Osteoblast (primary cell): ENCODE data around the gene KNL1. TPM values are rescaled to one million over a fixed set of nuclear protein-coding genes. Genes with fewer than 3 reads are reported as not detected.
A peak's percentile ranks its signal among the peaks of the same experiment; 100 is the strongest.

ENCODE experiments used
- DNase-seq: peaks from one replicate; pipeline ENCODE4 v3.0.0; 2011; ENCODE audit warnings: low spot score, mixed read lengths; ENCODE audit not compliant: insufficient read length; ENCODE audit errors: missing footprints
- H2AFZ ChIP-seq: 2 replicates; pipeline ENCODE4 v1.6.0; 2011; ENCODE audit warnings: mild to moderate bottlenecking, low read length
- H3K27ac ChIP-seq: 2 replicates; pipeline ENCODE4 v1.5.1; 2011; ENCODE audit warnings: mild to moderate bottlenecking, low read depth, low read length, moderate library complexity
- H3K27me3 ChIP-seq: 2 replicates; pipeline ENCODE4 v1.6.0; 2012; ENCODE audit warnings: mild to moderate bottlenecking, control low read depth, inconsistent platforms, low read length, moderate library complexity; ENCODE audit not compliant: insufficient read depth
- H3K36me3 ChIP-seq: 2 replicates; pipeline ENCODE4 v1.5.1; 2011; ENCODE audit warnings: mild to moderate bottlenecking, low read length, control low read depth, moderate library complexity; ENCODE audit not compliant: insufficient read depth
- H3K4me1 ChIP-seq: 2 replicates; pipeline ENCODE4 v1.5.1; 2011; ENCODE audit warnings: mild to moderate bottlenecking, low read length, control low read depth, moderate library complexity; ENCODE audit not compliant: insufficient read depth
- H3K4me2 ChIP-seq: 2 replicates; pipeline ENCODE4 v1.6.0; 2011; ENCODE audit warnings: mild to moderate bottlenecking, low read length; ENCODE audit not compliant: insufficient read depth
- H3K4me3 ChIP-seq: fragments of 200-600 bp; sonication (generic); 3 replicates; pipeline ENCODE4 v1.5.1; 2012; ENCODE audit warnings: mild to moderate bottlenecking, low read length, inconsistent platforms; ENCODE audit not compliant: insufficient read depth
- H3K79me2 ChIP-seq: 2 replicates; pipeline ENCODE4 v1.6.0; 2012; ENCODE audit warnings: mild to moderate bottlenecking, low read length, control low read depth, inconsistent platforms; ENCODE audit not compliant: insufficient read depth
- H3K9me3 ChIP-seq: 2 replicates; pipeline ENCODE4 v1.5.1; 2011; ENCODE audit warnings: low read depth, low read length, control low read depth
- H4K20me1 ChIP-seq: 2 replicates; pipeline ENCODE4 v1.6.0; 2012; ENCODE audit warnings: mild to moderate bottlenecking, low read length, control low read depth; ENCODE audit not compliant: insufficient read depth
- total RNA-seq: library from RNA; depleted of rRNA; stranded (reverse); fragments of >200 nt; gene quantifications from 2 replicates; pipeline ENCODE4 v1.2.3, GENCODE V29; 2012
- TF ChIP-seq, protein P1 (sequence below): IDR thresholded peaks from 2 replicates; pipeline ENCODE4 v1.5.1; 2011; ENCODE audit warnings: mild to moderate bottlenecking, low read depth, low read length, moderate library complexity; ENCODE audit errors: extremely low read depth

The KNL1 gene
- total RNA-seq, 1 donor = 3.6 TPM

- no peak overlapping the region for H2AFZ ChIP-seq
- no peaks in the 10 kb centered on the region for H4K20me1 ChIP-seq
- no peaks in the 10 kb centered on the region for H3K79me2 ChIP-seq
- no peaks in the 10 kb centered on the region for H3K4me1 ChIP-seq
- no peak for DNase-seq
- TF ChIP-seq, protein P1, sequence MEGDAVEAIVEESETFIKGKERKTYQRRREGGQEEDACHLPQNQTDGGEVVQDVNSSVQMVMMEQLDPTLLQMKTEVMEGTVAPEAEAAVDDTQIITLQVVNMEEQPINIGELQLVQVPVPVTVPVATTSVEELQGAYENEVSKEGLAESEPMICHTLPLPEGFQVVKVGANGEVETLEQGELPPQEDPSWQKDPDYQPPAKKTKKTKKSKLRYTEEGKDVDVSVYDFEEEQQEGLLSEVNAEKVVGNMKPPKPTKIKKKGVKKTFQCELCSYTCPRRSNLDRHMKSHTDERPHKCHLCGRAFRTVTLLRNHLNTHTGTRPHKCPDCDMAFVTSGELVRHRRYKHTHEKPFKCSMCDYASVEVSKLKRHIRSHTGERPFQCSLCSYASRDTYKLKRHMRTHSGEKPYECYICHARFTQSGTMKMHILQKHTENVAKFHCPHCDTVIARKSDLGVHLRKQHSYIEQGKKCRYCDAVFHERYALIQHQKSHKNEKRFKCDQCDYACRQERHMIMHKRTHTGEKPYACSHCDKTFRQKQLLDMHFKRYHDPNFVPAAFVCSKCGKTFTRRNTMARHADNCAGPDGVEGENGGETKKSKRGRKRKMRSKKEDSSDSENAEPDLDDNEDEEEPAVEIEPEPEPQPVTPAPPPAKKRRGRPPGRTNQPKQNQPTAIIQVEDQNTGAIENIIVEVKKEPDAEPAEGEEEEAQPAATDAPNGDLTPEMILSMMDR = no peak
- H3K27ac ChIP-seq = no peak overlapping the region
- no peak overlapping the region for H3K4me3 ChIP-seq
- H3K4me2 ChIP-seq = no peak overlapping the region
- H3K27me3 ChIP-seq = no peaks in the 10 kb centered on the region
- no peaks in the 10 kb centered on the region for H3K9me3 ChIP-seq
- peaks cover 10% of the 10 kb centered on the region for H3K36me3 ChIP-seq
Measured at GRCh38 chr15:40633178-40633577, 39.1 kb downstream of the KNL1 start.

DNA sequence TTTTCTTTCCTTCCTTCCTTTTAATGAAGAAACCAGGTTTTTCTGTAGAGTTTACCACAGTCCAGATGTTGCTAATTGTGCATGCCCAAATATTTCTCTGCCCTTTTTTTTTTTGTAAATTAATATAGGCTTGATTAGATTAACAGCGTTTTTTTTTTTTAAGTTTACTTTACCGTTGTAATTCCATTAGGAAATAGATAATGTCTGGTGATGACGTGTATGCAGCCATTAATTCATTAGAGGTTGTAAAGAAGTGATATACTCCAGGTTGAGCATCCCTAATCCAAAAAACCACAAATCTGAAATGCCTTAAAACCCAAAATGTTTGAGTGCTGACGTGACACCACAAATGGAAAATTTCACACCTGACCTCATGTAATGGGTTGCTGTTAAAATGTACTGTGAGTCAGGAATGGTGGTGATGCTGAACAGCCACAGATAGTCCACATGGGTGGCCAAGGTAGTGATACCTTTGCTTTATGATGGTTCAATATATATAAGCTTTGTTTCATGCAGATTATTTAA is 43.2 kb downstream of the KNL1 start:
- H3K4me2 ChIP-seq = no peak overlapping the region
- H3K4me3 ChIP-seq = no peak overlapping the region
- peaks cover 4% of the 10 kb centered on the region for H3K36me3 ChIP-seq
- no peaks in the 10 kb centered on the region for H4K20me1 ChIP-seq
- H3K9me3 ChIP-seq = no peaks in the 10 kb centered on the region
- TF ChIP-seq, protein P1 = no peak
- H3K27ac ChIP-seq = no peak overlapping the region
- no peaks in the 10 kb centered on the region for H3K27me3 ChIP-seq
- no peak overlapping the region for H2AFZ ChIP-seq
- no peaks in the 10 kb centered on the region for H3K79me2 ChIP-seq
- no peaks in the 10 kb centered on the region for H3K4me1 ChIP-seq
- no peak for DNase-seq

DNA sequence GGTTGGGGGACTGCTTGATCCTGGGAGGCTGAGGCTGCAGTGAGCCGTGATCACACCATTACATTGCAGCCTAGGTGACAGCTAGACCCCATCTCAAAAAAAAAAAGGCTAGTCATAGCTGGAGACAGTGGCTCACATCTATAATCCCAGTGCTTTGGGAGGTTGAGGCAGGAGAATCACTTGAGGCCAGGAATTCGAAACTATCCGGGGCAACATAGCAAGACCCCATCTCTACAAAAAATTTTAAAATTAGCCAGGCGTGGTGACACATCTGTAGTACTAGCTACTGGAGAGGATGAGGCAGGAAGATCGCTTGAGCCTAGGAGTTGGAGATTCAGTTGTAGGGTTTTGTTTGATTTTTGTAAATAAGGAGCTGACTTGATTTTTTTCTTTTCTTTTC is 45.6 kb downstream of the KNL1 start:
- Histone ChIP-seq H3K27me3 (no peaks in the 10 kb centered on the region), H3K4me2 (no peak overlapping the region), H3K79me2 (no peaks in the 10 kb centered on the region), H3K36me3 (no peaks in the 10 kb centered on the region), H3K4me1 (no peaks in the 10 kb centered on the region), H3K4me3 (no peak overlapping the region), H3K27ac (no peak overlapping the region), H4K20me1 (no peaks in the 10 kb centered on the region), H3K9me3 (no peaks in the 10 kb centered on the region), H2AFZ (no peak overlapping the region)
- TF ChIP-seq, protein P1 = no peak
- DNase-seq = no peak

DNA sequence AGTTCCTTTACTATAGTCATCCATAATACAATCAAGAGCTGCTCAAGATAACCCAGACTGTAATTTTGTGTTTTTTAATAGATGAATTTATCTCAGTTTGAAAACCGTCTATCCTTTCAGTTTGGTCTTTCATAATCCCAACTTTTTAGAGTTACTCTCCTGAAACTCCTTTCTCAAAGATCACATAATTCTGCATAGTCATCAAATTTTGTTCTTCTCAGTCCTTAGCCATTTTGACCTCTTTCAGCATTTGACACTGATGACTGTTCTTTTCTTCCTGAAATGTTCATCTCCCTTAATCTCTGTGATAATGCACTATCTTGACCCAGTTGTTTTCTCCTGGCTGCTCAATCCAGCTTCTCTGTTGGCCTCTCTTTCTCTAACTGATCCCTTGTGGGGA is 53.5 kb downstream of the KNL1 start:
- H3K27me3 ChIP-seq = no peaks in the 10 kb centered on the region
- H3K4me1 ChIP-seq = no peaks in the 10 kb centered on the region
- no peak overlapping the region for H3K4me3 ChIP-seq
- peak; percentile 31 for DNase-seq
- H3K36me3 ChIP-seq = peaks cover 13% of the 10 kb centered on the region
- H3K9me3 ChIP-seq = no peaks in the 10 kb centered on the region
- H4K20me1 ChIP-seq = no peaks in the 10 kb centered on the region
- no peaks in the 10 kb centered on the region for H3K79me2 ChIP-seq
- no peak overlapping the region for H2AFZ ChIP-seq
- TF ChIP-seq, protein P1 = no peak
- no peak overlapping the region for H3K4me2 ChIP-seq
- H3K27ac ChIP-seq = no peak overlapping the region
